NCI-H1048 (cell line): ENCODE results near the gene LCN1.
"Not testable (repeated sequence)": the region's sequence is repeated elsewhere in the genome, so short reads cannot be mapped to it uniquely, and the experiment has no call there.

Source experiments
- DNase-seq: peaks from one replicate; lab custom pipeline; 2025; lab: John Stamatoyannopoulos, UW

Gene LCN1

GRCh38 chr9:135546792-135547617, 25.8 kb downstream of the LCN1 start:
- DNase-seq, result not testable (repeated sequence)

GRCh38 chr9:135547756-135548736, 26.8 kb downstream of the LCN1 start:
- DNase-seq, result no peak

GRCh38 chr9:135549478-135550343, 28.5 kb downstream of the LCN1 start:
- not testable (repeated sequence) for DNase-seq

- DNase-seq, result no peak
Measured at GRCh38 chr9:135550344-135550918, 29.2 kb downstream of the LCN1 start.

- no peak for DNase-seq
Measured at GRCh38 chr9:135551031-135551430, 29.8 kb downstream of the LCN1 start.

- DNase-seq, result no peak
Measured at GRCh38 chr9:135551456-135551855, 30.2 kb downstream of the LCN1 start.

- no peak for DNase-seq
Measured at GRCh38 chr9:135552021-135552697, 30.9 kb downstream of the LCN1 start.

- DNase-seq, result no peak
Measured at GRCh38 chr9:135552698-135553171, 31.5 kb downstream of the LCN1 start.

GRCh38 chr9:135554718-135555117, 33.5 kb downstream of the LCN1 start:
- DNase-seq, result no peak

GRCh38 chr9:135555203-135555602, 34.0 kb downstream of the LCN1 start:
- no peak for DNase-seq

- DNase-seq, result no peak
Measured at GRCh38 chr9:135555910-135556309, 34.7 kb downstream of the LCN1 start.

- no peak for DNase-seq
Measured at GRCh38 chr9:135559606-135560005, 38.4 kb downstream of the LCN1 start.

- DNase-seq, result no peak
Measured at GRCh38 chr9:135561391-135562234, 40.4 kb downstream of the LCN1 start, which contains the start of gene PAEP. TSS of gene PAEP (plus strand) at chr9:135561756.

GRCh38 chr9:135562235-135562745, 41.0 kb downstream of the LCN1 start:
- DNase-seq, result no peak

- no peak for DNase-seq
Measured at GRCh38 chr9:135563039-135563476, 41.8 kb downstream of the LCN1 start.

- DNase-seq, result no peak
Measured at GRCh38 chr9:135563858-135564257, 42.6 kb downstream of the LCN1 start.

GRCh38 chr9:135565141-135565628, 43.9 kb downstream of the LCN1 start:
- DNase-seq, result no peak

- DNase-seq, result no peak
Measured at GRCh38 chr9:135565636-135566035, 44.4 kb downstream of the LCN1 start.

- DNase-seq, result no peak
Measured at GRCh38 chr9:135566552-135566951, 45.3 kb downstream of the LCN1 start.
